Measurements from ENCODE around the gene CNOT2. TPM values are rescaled to one million over a fixed set of nuclear protein-coding genes. Genes with fewer than 3 reads are reported as not detected.
A peak's percentile ranks its signal among the peaks of the same experiment; 100 is the strongest.

The CNOT2 gene
- polyA plus RNA-seq, 1 donor (not counting 4 experiments of a cell fraction or from before 2014, with no cell fraction given), result 85.3 TPM

DNA sequence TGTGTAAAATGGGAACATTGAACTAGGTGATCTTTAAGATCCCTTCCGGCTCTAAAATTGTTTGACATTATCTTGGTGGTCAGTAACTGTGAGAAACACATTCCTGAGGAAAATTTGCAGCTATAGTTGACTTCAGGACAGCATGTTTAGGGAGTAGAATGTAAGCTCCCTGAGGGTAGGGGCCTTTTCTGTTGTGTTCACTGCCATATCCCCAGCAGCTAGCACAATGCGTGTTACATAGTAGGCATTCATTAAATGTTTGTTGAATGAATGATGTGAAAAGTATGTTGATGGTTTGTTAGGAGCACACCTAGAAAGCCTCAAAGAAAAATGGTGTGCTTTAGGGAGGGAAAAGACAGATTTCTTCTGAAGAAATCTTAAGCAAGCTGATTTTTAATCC, 84.3 kb downstream of the CNOT2 start:
- TF ChIP-seq, protein P1, sequence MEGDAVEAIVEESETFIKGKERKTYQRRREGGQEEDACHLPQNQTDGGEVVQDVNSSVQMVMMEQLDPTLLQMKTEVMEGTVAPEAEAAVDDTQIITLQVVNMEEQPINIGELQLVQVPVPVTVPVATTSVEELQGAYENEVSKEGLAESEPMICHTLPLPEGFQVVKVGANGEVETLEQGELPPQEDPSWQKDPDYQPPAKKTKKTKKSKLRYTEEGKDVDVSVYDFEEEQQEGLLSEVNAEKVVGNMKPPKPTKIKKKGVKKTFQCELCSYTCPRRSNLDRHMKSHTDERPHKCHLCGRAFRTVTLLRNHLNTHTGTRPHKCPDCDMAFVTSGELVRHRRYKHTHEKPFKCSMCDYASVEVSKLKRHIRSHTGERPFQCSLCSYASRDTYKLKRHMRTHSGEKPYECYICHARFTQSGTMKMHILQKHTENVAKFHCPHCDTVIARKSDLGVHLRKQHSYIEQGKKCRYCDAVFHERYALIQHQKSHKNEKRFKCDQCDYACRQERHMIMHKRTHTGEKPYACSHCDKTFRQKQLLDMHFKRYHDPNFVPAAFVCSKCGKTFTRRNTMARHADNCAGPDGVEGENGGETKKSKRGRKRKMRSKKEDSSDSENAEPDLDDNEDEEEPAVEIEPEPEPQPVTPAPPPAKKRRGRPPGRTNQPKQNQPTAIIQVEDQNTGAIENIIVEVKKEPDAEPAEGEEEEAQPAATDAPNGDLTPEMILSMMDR (optimal IDR thresholded peaks at IDR 0.05 in 1 of 3, IDR thresholded peaks at IDR 0.05 in 1 of 3, conservative IDR thresholded peaks at IDR 0.05 in 1 of 3; ENCODE audit: extremely low read depth in 1 of 3, insufficient read depth in 2 of 3, low read length in 3 of 3), result no peak
- no peak for TF ChIP-seq EZH2 (IDR thresholded peaks at IDR 0.05; ENCODE audit: low read length)
- DNase-seq (ENCODE audit: low read depth, low spot score) (no peak), FAIRE-seq (peak; percentile 41)
- Histone ChIP-seq H3K27ac (ENCODE audit: control insufficient read depth, insufficient read depth, low read length) (no peak overlapping the region), H3K4me3 (ENCODE audit: control insufficient read depth in 2 of 3, extremely low read depth in 1 of 3, insufficient read depth in 2 of 3, low read depth in 1 of 3, low read length in 3 of 3) (no peak overlapping the region), H3K27me3 (ENCODE audit: control insufficient read depth, extremely low read depth, insufficient read depth, low read length) (no peaks in the 10 kb centered on the region), H2AFZ (ENCODE audit: control insufficient read depth, low read length) (no peak overlapping the region), H3K4me2 (ENCODE audit: control insufficient read depth, extremely low read depth, insufficient read depth, low read depth, low read length) (no peak overlapping the region), H3K36me3 (ENCODE audit: control insufficient read depth in 2 of 2, extremely low read depth in 1 of 2, insufficient read depth in 2 of 2, low read length in 2 of 2) (peaks cover 2 to 3% of the 10 kb centered on the region in 2 experiments), H4K20me1 (ENCODE audit: control insufficient read depth, extremely low read depth, insufficient read depth, low read length) (no peaks in the 10 kb centered on the region), H3K9me1 (ENCODE audit: control insufficient read depth, extremely low read depth, insufficient read depth, low read length) (no peaks in the 10 kb centered on the region), H3K79me2 (ENCODE audit: control insufficient read depth, insufficient read depth, low read length) (peaks cover 1% of the 10 kb centered on the region), H3K9me3 (ENCODE audit: control insufficient read depth, low read depth, low read length) (no peaks in the 10 kb centered on the region), H3K4me1 (ENCODE audit: control insufficient read depth, extremely low read depth, insufficient read depth, low read length) (peaks cover 9% of the 10 kb centered on the region), H3K9ac (ENCODE audit: control insufficient read depth, extremely low read depth, insufficient read depth, low read length) (no peak overlapping the region)
- dilution Hi-C loops (cut with MboI; ENCODE audit: extremely low pct_ligation_motif_present, low sequenced_read_pairs), result no loop called here

DNA sequence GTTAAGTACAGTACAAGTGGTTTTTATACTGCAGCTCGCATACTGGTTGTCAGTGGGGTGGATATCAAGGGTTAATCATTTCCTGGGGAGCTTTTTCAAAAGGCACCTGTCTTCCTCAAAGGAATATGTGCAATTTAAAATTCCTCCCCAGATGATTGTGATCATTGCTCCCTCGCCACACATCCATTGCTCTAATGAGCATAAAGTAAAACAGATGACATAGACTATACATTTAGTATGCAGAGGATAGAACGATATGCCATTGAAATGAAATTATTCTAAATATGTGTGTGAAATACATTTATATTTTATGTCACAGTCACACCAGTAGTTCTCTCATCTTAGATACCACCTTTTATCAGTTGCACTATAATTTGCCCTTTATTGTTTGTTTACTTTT, 86.5 kb downstream of the CNOT2 start:
- Histone ChIP-seq H3K36me3 (ENCODE audit: control insufficient read depth in 2 of 2, extremely low read depth in 1 of 2, insufficient read depth in 2 of 2, low read length in 2 of 2) (peaks cover 0 to 2% of the 10 kb centered on the region in 2 experiments), H3K9me1 (ENCODE audit: control insufficient read depth, extremely low read depth, insufficient read depth, low read length) (no peaks in the 10 kb centered on the region), H3K4me2 (ENCODE audit: control insufficient read depth, extremely low read depth, insufficient read depth, low read depth, low read length) (no peak overlapping the region), H3K9ac (ENCODE audit: control insufficient read depth, extremely low read depth, insufficient read depth, low read length) (no peak overlapping the region), H3K27ac (ENCODE audit: control insufficient read depth, insufficient read depth, low read length) (no peak overlapping the region), H3K27me3 (ENCODE audit: control insufficient read depth, extremely low read depth, insufficient read depth, low read length) (no peaks in the 10 kb centered on the region), H3K4me1 (ENCODE audit: control insufficient read depth, extremely low read depth, insufficient read depth, low read length) (peaks cover 9% of the 10 kb centered on the region), H3K79me2 (ENCODE audit: control insufficient read depth, insufficient read depth, low read length) (peaks cover 1% of the 10 kb centered on the region), H3K9me3 (ENCODE audit: control insufficient read depth, low read depth, low read length) (no peaks in the 10 kb centered on the region), H4K20me1 (ENCODE audit: control insufficient read depth, extremely low read depth, insufficient read depth, low read length) (no peaks in the 10 kb centered on the region), H2AFZ (ENCODE audit: control insufficient read depth, low read length) (no peak overlapping the region), H3K4me3 (ENCODE audit: control insufficient read depth in 2 of 3, extremely low read depth in 1 of 3, insufficient read depth in 2 of 3, low read depth in 1 of 3, low read length in 3 of 3) (no peak overlapping the region)
- dilution Hi-C loops (cut with MboI; ENCODE audit: extremely low pct_ligation_motif_present, low sequenced_read_pairs), result no loop called here
- no peak for TF ChIP-seq EZH2 (IDR thresholded peaks at IDR 0.05; ENCODE audit: low read length)
- TF ChIP-seq, protein P1 (optimal IDR thresholded peaks at IDR 0.05 in 1 of 3, IDR thresholded peaks at IDR 0.05 in 1 of 3, conservative IDR thresholded peaks at IDR 0.05 in 1 of 3; ENCODE audit: extremely low read depth in 1 of 3, insufficient read depth in 2 of 3, low read length in 3 of 3), result no peak
- FAIRE-seq (no peak), DNase-seq (ENCODE audit: low read depth, low spot score) (no peak)
